Body of pancreas (tissue), 4 donors: ENCODE measurements around the gene CCT6B.

Experiments
- POLR2A ChIP-seq, 3 donors: fragments of 450-650 bp; IDR thresholded peaks; one replicate each; pipeline ENCODE4 v1.6.1; 2016; ENCODE audit warnings: antibody characterized with exemption in 3 of 3, mild to moderate bottlenecking in 2 of 3
- TF ChIP-seq, protein P1 (sequence below), 7 experiments: fragments of 450-650 bp in 4 of 7; fragments of 200-600 bp in 3 of 7; sonication (generic) in 3 of 7; IDR thresholded peaks; one replicate each; pipeline ENCODE4 v1.5.1; 2016 to 2019; ENCODE audit warnings: antibody characterized with exemption in 7 of 7

DNA sequence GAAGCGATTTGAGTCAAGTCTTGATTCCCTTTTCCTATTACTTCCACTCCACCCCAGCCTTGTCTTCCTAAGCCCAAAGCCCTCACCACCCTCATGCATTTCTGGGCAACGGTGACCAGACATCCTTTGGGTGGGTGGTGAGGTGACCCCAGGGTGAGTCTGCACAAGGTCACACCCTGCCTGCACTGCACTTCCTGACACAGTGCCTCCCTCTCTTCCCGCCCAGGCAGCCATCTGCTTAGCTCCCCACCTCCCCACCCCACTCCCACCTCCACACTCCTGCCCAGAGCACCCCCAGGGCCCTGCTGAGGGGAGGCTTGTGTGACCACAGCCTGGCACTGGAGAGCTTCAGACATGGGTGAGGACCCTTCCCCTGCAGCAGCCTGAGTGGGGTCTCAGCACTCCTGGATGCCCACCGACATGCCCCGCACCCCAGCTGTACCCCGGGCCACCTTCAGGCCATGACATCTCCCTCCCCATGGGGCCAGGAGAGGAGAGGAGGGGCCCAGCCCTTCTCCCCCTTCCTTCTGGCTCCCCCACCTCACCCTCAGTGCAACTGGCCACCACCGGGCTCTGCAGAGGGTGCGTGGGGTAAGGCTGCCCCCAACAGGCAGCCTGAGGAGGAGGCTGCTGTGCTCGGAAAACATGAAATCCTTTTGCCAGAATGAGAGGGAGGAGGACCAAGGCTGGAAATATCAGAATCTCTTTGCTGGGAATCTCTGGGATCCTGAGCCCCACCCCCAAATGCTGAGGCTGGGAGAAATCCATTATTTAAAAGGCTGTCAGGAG is 68.6 kb downstream of the CCT6B start:
- TF ChIP-seq, protein P1, sequence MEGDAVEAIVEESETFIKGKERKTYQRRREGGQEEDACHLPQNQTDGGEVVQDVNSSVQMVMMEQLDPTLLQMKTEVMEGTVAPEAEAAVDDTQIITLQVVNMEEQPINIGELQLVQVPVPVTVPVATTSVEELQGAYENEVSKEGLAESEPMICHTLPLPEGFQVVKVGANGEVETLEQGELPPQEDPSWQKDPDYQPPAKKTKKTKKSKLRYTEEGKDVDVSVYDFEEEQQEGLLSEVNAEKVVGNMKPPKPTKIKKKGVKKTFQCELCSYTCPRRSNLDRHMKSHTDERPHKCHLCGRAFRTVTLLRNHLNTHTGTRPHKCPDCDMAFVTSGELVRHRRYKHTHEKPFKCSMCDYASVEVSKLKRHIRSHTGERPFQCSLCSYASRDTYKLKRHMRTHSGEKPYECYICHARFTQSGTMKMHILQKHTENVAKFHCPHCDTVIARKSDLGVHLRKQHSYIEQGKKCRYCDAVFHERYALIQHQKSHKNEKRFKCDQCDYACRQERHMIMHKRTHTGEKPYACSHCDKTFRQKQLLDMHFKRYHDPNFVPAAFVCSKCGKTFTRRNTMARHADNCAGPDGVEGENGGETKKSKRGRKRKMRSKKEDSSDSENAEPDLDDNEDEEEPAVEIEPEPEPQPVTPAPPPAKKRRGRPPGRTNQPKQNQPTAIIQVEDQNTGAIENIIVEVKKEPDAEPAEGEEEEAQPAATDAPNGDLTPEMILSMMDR (IDR thresholded peaks at IDR 0.05) = peak in 1 of 7 experiments; percentile 15
- no peak for TF ChIP-seq POLR2A (IDR thresholded peaks at IDR 0.05)
